Renal pelvis (tissue), 4 donors: ENCODE data around the gene STT3B. TPM values are rescaled to one million over a fixed set of nuclear protein-coding genes. Genes with fewer than 3 reads are reported as not detected.
A peak's percentile ranks its signal among the peaks of the same experiment; 100 is the strongest.

Experiments used
- DNase-seq: peaks from one replicate; pipeline ENCODE4 v3.0.0-alpha.2; 2013
- polyA plus RNA-seq, 3 donors: library from polyadenylated mRNA; unstranded; fragments of 120-200 nt; gene quantifications; one replicate each; pipeline ENCODE4 v1.2.1, GENCODE V29; 2013; ENCODE audit not compliant: insufficient read length in 3 of 3

STT3B gene
- polyA plus RNA-seq, 3 donors, result 166 to 190 (median 172) TPM

- DNase-seq, result no peak
These were observed 23.5 kb upstream of the STT3B start for GRCh38 chr3:31509147-31509728.

GRCh38 chr3:31514570-31514969 lies 18.2 kb upstream of the STT3B start:
- DNase-seq, result no peak

GRCh38 chr3:31515486-31516284 lies 17.0 kb upstream of the STT3B start:
- no peak for DNase-seq

- no peak for DNase-seq
These were observed 16.0 kb upstream of the STT3B start for GRCh38 chr3:31516757-31517156.

GRCh38 chr3:31521468-31521867 lies 11.3 kb upstream of the STT3B start:
- DNase-seq, result no peak

GRCh38 chr3:31522152-31522551 lies 10.6 kb upstream of the STT3B start:
- no peak for DNase-seq

GRCh38 chr3:31523543-31523942 lies 9.2 kb upstream of the STT3B start:
- DNase-seq, result no peak

GRCh38 chr3:31525532-31525931 lies 7.2 kb upstream of the STT3B start:
- DNase-seq, result no peak

GRCh38 chr3:31529421-31529820 lies 3.3 kb upstream of the STT3B start:
- no peak for DNase-seq

GRCh38 chr3:31530039-31530959 lies 2.4 kb upstream of the STT3B start:
- no peak for DNase-seq

GRCh38 chr3:31530960-31531335 lies 1.8 kb upstream of the STT3B start:
- DNase-seq, result no peak

- DNase-seq, result no peak
These were observed 1.2 kb upstream of the STT3B start for GRCh38 chr3:31531452-31531991.

- peak; percentile 99 for DNase-seq
These were observed 636 bp upstream of the STT3B start for GRCh38 chr3:31531992-31532586.

- peak; percentile 42 for DNase-seq
These were observed 692 bp downstream of the STT3B start for GRCh38 chr3:31533169-31534064.

GRCh38 chr3:31534065-31534425 lies 1.3 kb downstream of the STT3B start:
- peak; percentile 33 for DNase-seq

GRCh38 chr3:31536497-31536896 lies 3.8 kb downstream of the STT3B start:
- no peak for DNase-seq

- DNase-seq, result no peak
These were observed 6.1 kb downstream of the STT3B start for GRCh38 chr3:31538801-31539200.

- DNase-seq, result no peak
These were observed 6.5 kb downstream of the STT3B start for GRCh38 chr3:31539275-31539674.

GRCh38 chr3:31541089-31541488 lies 8.4 kb downstream of the STT3B start:
- DNase-seq, result no peak

- DNase-seq, result no peak
These were observed 9.5 kb downstream of the STT3B start for GRCh38 chr3:31542246-31542645.

- DNase-seq, result no peak
These were observed 10.7 kb downstream of the STT3B start for GRCh38 chr3:31543375-31543774.
